G401 (cell line): Measurements from ENCODE around the gene UGT2B28. TPM values are rescaled to one million over a fixed set of nuclear protein-coding genes. Genes with fewer than 3 reads are reported as not detected.
"Not testable (repeated sequence)": the region's sequence is repeated elsewhere in the genome, so short reads cannot be mapped to it uniquely, and the experiment has no call there.

Experiments used
- DNase-seq: peaks from one replicate; pipeline ENCODE4 v3.0.0-alpha.2; 2015; ENCODE audit warnings: low spot score
- in situ Hi-C: cut with HindIII; loops from 2 replicates; pipeline ENCODE4 v1.10.0; 2016; ENCODE audit warnings: low sequenced_read_pairs, mixed read lengths
- total RNA-seq: library from RNA; depleted of rRNA; stranded (reverse); fragments of >200 nt; shearing (Covaris generic); gene quantifications from 2 replicates; pipeline ENCODE4 v1.2.3, GENCODE V29; 2014; rRNA removed

Gene UGT2B28
- total RNA-seq, result not detected in 2 replicates

DNA sequence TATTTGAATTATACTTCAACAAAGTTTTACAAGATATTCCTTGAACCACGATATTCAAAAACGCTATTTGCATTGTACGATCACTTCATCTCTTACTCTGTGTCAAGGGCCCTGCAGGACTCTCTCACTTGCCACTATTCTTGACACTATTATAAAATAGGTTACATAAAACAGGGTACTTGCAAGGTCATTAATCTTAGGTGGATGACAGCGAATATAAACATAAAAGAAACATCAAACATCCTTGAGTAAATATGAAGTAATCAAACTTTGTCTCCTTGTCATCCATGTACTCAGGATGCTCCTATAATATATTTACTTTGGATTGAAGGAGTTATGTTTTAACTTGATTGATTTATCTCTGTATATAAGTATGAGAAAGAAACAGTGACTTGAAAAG is at the start of gene UGT2B28:
UGT2B28 (plus strand) TSS at position 395 of the 400 bp plus-strand sequence. CDS start 26 bp downstream, outside the sequence.
- DNase-seq, in situ Hi-C loops: not testable (repeated sequence)

DNA sequence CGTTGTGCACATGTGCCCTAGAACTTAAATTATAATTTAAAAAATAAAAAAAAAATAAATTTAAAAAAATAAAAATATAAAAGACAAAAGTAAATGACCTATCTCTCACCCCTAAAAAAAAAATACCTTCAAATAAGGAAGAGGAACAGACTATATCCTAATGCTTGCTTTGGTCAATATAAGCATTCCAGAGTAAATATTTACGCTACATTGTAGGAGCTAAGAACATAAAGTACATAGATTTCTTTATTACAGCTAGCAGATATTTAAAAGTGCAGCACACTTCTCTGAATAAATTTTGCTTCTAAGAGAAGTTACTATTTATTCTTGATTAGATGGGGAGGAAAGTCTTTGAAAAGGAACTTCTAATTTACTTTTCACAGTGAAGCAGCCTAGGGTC is 41.2 kb upstream of the UGT2B28 start:
- in situ Hi-C loops, result no loop called here
- no peak for DNase-seq

DNA sequence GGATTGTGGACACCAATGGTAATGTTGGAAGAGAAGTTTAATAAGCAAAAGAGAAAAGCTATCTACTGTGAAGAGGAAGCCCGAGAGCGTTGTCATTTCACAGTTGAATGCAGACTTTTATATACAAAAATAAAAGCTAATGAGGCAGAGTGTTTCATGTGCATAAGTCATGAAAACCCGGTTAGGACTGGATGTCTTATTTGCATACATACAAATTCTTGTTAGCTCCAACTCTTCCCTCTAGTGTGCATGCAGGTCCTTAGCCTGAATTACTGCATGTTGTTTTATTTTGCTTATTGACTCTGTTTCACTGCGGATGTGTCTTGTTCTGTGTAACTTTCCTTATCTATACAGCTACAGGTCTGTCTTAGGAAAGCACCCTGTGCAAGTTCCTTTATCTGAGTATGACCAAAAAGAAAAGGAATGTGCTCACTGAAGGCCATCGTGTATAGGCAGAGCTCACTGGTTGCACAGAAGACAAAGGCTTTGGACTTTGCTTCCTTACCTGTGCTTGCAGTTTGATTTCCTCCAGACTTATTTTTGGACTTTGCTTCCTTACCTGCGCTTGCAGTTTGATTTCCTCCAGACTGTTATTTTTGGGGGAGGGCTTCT is 40.6 kb upstream of the UGT2B28 start:
- in situ Hi-C loops, result no loop called here
- no peak for DNase-seq

DNA sequence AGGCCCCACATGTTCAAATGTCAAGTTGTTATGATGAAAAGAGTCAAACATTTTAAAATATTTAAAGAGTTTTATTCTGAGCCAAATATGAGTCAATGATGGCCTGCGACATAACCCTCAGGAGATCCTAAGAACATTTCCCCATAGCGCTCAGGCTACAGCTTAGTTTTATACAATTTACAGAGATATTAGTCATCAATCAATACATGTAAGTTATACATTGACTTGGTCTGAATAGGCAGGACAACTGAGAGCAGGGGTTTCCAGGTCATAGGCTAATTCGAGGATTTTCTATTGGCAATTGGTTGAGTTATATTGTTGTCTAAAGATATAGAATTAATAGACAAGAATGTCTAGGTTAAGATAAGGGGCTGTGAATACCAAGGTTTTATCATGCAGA is 39.5 kb upstream of the UGT2B28 start:
- DNase-seq, in situ Hi-C loops: not testable (repeated sequence)

DNA sequence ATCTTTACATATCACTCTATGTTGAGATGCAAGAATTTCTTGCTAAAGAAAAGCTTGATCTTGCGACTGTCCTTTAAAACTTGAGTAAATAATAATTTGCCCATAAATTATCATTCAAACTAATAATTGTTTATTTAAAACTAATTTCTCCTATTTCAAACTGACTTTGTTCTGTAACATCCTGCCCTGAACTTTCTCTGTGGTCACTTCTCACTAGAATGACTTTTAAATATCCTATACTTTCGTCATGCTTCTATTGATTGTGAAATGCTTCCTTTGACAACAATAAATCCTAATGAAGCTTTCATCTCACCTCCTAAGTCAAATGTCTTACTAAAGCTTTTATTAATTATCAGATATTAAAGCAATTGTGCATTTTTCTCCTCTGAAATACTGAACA is 38.5 kb upstream of the UGT2B28 start:
- DNase-seq, in situ Hi-C loops: not testable (repeated sequence)

- in situ Hi-C loops, DNase-seq: not testable (repeated sequence)
These were observed 37.6 kb upstream of the UGT2B28 start for GRCh38 chr4:69242562-69243240.

DNA sequence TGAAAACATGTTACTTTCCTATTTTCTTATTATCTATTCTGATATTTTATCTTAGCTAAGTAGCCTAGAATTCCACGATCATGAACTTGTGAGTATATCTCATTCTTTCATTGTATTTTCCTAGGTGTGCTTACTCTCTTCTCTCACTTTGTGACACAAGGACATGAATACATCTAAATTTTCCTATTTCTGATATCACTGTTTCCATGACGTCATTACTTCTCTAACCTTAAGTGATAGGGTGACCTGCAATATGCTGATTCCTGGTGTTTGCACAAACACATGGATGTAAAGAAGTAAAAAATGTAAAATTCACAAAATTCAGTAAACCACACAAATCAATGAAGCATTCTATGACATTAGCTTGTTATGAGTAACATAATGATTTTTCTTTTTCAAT is 29.4 kb upstream of the UGT2B28 start:
- DNase-seq, in situ Hi-C loops: not testable (repeated sequence)

GRCh38 chr4:69253147-69253772 is 27.0 kb upstream of the UGT2B28 start:
- in situ Hi-C loops, DNase-seq: not testable (repeated sequence)

DNA sequence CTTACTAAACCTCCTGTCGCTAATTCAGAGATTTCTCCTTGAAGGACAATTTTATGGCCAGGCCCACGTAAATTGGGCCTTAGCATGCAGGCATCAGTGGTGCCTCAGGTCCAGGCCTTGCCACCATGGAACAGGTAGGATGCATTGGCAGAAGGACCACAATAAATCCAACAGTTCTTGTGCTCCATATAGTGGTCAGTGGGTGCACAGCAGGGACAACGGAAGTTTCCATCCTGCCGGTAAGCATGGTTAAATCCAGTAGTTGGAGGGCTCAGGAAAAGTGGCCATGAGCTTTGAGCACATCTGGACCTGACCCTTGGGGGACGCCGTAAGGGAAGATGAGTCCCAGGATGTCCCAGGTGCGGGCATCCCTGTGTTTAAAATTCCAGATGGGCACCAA is 11.7 kb upstream of the UGT2B28 start:
- DNase-seq, in situ Hi-C loops: not testable (repeated sequence)

- DNase-seq, in situ Hi-C loops: not testable (repeated sequence)
These were observed 16.1 kb downstream of the UGT2B28 start for GRCh38 chr4:69296356-69296755.

DNA sequence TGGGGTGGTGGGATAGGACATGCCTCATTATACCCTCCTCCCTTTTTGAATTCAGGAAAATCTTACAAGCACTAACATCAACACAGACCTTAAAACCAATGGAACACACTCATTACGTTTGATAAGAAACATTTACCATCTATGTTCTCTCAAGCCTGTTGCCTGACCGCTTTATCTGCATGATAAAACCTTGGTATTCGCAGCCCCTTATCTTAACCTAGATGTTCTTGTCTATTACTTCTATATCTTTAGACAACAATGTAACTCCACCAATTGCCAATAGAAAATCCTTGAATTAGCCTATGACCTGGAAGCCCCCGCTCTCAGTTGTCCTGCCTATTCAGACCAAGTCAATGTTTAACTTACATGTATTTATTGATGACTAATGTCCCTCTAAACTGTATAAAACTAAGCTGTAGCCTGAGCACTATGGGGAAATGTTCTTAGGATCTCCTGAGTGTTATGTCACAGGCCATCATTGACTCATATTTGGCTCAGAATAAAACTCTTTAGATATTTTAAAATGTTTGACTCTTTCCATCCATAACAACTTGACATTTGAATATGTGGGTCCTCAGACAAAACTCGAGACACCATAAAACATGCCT is 28.3 kb downstream of the UGT2B28 start:
- in situ Hi-C loops, DNase-seq: not testable (repeated sequence)

DNA sequence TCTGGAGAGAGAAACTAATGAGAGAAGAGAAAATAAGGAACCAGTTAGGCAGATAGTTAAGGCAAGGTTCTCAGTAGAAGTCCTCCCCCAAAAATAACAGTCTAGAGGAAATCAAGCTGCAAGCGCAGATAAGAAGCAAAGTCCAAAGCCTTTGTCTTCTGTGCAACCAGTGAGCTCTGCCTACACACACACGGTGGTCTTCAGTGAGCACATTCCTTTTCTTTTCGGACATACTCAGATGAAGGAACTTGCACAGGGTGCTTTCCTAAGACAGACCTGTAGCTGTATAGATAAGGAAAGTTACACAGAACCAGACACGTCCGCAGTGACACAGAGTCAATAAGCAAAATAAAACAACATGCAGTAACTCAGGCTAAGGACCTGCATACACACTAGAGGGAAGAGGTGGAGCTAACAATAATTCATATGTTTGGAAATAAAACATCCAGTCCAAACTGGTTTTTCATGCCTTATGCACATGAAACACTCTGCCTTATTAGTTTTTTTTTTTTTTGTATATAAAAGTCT is 29.3 kb downstream of the UGT2B28 start:
- in situ Hi-C loops, result not testable (repeated sequence)

DNA sequence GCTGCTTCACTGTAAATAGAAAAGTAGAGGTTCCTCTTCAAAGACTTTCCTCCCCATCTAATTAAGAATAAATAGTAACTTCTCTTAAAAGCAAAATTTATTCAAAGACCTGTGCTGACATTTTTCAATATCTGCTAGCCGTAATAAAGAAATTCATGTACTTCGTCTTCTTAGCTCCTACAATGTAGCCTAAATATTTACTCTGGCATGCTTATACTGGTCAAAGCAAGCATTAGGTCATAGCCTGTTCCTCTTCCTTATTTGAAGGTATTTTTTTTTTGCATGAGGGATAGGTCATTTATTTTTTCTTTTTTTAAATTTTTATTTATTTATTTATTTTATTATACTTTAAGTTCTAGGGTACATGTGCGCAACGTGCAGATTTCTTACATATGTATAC is 30.0 kb downstream of the UGT2B28 start:
- in situ Hi-C loops, result not testable (repeated sequence)

More for the DNA sequence above, 29.3 kb downstream of the UGT2B28 start:
- not testable (repeated sequence) for DNase-seq

DNA sequence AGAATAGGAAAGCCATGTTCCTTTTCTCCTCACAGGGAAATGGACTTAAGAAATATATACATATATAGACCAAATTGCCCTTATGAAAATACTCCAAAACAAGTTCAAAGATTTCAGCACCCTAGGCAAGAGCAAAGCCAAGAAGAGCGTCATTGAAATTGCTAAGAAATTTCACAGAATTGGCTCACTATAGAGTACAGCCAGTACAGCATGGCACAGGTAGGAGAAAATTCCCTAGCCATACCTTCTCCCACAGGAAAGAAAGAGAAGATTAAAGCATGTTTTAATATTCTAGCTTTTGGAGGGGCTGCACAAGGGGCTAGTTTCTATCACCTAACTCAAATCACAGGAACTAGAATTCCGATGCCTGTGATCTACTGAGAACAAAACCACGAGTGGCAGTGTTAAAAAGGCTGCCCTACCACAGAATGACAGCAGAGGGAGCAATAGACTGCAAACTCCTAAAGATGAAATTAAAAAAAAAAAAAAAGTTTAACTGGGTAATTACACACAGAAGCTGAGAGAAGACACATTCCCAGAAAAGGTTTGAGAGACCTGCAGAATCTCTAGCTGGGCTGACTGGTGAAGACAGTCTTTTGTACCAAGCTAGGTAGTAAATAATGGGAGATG is 37.5 kb downstream of the UGT2B28 start:
- DNase-seq, in situ Hi-C loops: not testable (repeated sequence)

More for the DNA sequence above, 30.0 kb downstream of the UGT2B28 start:
- not testable (repeated sequence) for DNase-seq

GRCh38 chr4:69321153-69321729 is 41.0 kb downstream of the UGT2B28 start:
- in situ Hi-C loops, result no loop called here
- no peak for DNase-seq

- in situ Hi-C loops, result no loop called here
- DNase-seq, result no peak
These were observed 41.8 kb downstream of the UGT2B28 start for GRCh38 chr4:69322055-69322454.

- in situ Hi-C loops, result no loop called here
These were observed 43.0 kb downstream of the UGT2B28 start for GRCh38 chr4:69323284-69323683.

DNA sequence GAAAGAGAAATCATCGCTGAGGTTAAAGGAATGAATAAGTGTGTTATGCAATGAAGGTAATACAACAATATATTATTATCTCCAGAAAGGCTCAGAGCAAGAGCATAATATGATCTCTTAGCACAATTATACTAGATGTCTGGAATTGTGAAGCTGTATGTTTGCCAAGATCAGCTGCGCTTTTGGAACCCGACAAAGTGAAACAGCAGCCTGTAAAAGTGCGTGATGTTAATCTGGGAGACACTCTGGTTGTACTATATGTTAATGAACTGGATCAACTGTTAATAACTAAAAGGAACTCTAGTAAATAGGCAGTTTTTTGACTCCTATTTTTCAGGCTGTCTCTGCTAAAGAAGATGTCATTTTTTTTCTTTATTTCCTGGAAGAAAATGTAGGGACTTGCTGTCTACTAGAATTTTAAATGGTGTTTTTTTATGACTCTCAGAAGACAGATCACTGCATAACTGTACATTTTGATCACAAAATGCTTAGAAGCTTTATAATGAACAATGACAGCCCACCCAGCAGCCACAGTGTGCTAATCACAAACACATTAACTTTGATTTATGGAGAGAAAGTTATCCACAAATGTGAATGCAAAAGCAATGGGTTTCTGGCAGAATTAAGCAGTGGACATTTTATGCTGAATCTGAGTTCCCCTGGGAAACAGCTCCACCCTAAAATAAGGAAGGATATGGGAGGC is 50.2 kb downstream of the UGT2B28 start:
- in situ Hi-C loops, result no loop called here
- DNase-seq, result no peak

More at GRCh38 chr4:69323284-69323683, 43.0 kb downstream of the UGT2B28 start:
- no peak for DNase-seq
